ENCODE data around the gene DLGAP1. TPM values are rescaled to one million over a fixed set of nuclear protein-coding genes. Genes with fewer than 3 reads are reported as not detected.

Gene DLGAP1
- total RNA-seq, 1 donor from 2014 or later: 0.05 TPM

DNA sequence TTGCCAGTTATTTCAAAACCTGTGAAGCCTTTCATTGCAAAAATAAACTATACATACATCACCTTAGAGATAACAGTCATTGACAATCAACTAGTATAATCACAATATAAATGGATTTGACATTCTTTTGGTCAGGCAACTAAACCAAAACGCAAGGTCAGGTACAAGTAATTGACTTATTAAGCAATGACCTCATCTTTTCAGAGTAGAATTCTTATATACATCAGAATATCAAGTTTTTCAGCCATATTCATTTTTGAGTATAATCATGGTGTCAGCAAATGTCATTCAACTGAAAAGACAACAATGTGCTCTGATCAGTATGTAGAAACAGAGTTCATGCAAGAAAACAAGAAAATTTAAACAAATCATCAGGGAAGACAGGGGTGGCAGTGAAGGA, 796.6 kb downstream of the DLGAP1 start:
- Mint-ChIP-seq H3K36me3 (ENCODE audit: unreplicated experiment) (no peaks in the 10 kb centered on the region), H3K27ac (ENCODE audit: unreplicated experiment) (no peak overlapping the region), H3K4me3 (ENCODE audit: unreplicated experiment) (no peak overlapping the region), H3K4me1 (ENCODE audit: unreplicated experiment) (peaks cover 16% of the 10 kb centered on the region), H3K9me3 (ENCODE audit: unreplicated experiment) (no peaks in the 10 kb centered on the region), H3K27me3 (ENCODE audit: unreplicated experiment) (no peaks in the 10 kb centered on the region)
- TF ChIP-seq, protein P1, sequence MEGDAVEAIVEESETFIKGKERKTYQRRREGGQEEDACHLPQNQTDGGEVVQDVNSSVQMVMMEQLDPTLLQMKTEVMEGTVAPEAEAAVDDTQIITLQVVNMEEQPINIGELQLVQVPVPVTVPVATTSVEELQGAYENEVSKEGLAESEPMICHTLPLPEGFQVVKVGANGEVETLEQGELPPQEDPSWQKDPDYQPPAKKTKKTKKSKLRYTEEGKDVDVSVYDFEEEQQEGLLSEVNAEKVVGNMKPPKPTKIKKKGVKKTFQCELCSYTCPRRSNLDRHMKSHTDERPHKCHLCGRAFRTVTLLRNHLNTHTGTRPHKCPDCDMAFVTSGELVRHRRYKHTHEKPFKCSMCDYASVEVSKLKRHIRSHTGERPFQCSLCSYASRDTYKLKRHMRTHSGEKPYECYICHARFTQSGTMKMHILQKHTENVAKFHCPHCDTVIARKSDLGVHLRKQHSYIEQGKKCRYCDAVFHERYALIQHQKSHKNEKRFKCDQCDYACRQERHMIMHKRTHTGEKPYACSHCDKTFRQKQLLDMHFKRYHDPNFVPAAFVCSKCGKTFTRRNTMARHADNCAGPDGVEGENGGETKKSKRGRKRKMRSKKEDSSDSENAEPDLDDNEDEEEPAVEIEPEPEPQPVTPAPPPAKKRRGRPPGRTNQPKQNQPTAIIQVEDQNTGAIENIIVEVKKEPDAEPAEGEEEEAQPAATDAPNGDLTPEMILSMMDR (IDR thresholded peaks at IDR 0.05): no peak
- DNase-seq (ENCODE audit: extremely low spot score, unreplicated experiment): no peak

DNA sequence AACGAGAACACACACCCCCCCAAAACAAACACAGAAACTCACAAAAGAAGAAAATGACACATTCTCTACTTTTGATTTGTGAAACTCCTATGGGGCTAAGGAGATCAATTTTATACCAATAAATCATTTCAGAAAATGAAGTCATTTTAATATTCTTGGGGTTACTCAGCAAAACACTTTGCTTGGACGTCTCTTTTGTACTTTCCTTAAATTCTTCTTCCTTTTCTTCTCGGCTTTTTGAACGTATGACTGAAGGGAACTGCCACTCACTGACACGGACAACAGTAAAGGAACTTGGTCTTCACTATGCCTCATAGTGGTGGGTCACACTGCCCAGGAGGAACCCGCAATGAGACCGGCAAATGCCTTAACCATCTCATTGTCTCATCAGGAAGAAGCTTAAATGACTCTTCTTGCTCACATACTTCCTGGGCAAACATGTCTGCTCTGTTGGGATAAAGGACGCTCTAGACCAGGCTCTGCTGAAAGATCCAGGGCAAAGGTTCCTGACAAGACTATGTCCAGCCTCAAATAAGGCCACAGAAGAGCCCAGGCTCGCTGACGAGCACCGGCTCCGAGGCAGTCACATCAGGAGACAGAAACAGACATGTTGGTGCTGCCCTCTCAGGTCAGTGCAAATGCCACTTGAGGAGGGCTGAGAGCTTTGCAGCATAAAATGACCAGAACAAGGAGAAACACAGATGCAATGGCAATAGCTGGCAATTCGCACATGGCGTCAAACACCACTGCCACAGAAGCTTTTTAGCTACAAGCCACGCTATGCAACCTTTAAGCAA, 799.7 kb downstream of the DLGAP1 start:
- Mint-ChIP-seq H3K4me3 (ENCODE audit: unreplicated experiment) (no peak overlapping the region), H3K9me3 (ENCODE audit: unreplicated experiment) (no peaks in the 10 kb centered on the region), H3K27ac (ENCODE audit: unreplicated experiment) (no peak overlapping the region), H3K4me1 (ENCODE audit: unreplicated experiment) (peaks cover 31% of the 10 kb centered on the region), H3K27me3 (ENCODE audit: unreplicated experiment) (no peaks in the 10 kb centered on the region), H3K36me3 (ENCODE audit: unreplicated experiment) (no peaks in the 10 kb centered on the region)
- TF ChIP-seq, protein P1 (IDR thresholded peaks at IDR 0.05): no peak
- no peak for DNase-seq (ENCODE audit: extremely low spot score, unreplicated experiment)

DNA sequence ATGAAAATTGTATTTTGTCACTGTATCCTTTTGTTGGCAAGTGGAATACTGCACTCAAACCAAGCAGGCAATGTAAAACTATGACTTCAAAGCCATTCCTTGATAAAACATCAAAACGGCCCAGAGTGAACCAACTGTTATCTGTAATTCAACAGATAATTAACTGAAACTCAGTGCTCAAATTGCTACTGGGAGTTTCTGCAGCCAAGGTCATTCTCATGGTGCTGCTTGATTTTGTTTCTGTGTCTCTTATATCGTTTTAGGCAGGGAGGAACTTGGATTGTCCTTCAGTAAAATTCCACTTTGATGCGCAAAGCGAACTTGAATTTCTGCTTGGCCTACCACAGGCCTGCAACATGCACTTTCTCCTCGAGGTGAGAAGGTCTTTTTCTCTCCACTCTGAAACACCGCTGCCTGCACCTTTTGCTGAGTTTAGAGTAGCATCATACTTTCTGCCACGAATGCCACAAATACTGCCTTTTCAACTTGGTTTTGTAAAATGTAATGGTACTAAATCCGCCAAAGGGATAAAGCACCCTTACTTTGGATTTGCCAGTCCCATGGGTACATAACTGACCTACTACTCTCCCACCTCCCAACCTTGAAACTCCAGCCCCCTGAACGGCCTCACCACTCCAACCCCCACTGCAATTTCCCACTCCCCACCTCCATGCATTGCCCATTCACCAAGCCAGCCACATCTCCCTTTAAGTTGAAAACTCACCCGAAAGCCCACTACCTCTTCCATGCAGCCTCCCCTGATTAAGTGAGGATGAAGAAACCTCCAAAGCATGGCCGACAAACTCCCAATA, 800.5 kb downstream of the DLGAP1 start:
- Mint-ChIP-seq H3K27me3 (ENCODE audit: unreplicated experiment) (no peaks in the 10 kb centered on the region), H3K36me3 (ENCODE audit: unreplicated experiment) (no peaks in the 10 kb centered on the region), H3K4me1 (ENCODE audit: unreplicated experiment) (peaks cover 39% of the 10 kb centered on the region), H3K4me3 (ENCODE audit: unreplicated experiment) (no peak overlapping the region), H3K9me3 (ENCODE audit: unreplicated experiment) (no peaks in the 10 kb centered on the region), H3K27ac (ENCODE audit: unreplicated experiment) (peak overlapping the region; percentile 62)
- DNase-seq (ENCODE audit: extremely low spot score, unreplicated experiment): no peak
- TF ChIP-seq, protein P1 (IDR thresholded peaks at IDR 0.05): no peak

DNA sequence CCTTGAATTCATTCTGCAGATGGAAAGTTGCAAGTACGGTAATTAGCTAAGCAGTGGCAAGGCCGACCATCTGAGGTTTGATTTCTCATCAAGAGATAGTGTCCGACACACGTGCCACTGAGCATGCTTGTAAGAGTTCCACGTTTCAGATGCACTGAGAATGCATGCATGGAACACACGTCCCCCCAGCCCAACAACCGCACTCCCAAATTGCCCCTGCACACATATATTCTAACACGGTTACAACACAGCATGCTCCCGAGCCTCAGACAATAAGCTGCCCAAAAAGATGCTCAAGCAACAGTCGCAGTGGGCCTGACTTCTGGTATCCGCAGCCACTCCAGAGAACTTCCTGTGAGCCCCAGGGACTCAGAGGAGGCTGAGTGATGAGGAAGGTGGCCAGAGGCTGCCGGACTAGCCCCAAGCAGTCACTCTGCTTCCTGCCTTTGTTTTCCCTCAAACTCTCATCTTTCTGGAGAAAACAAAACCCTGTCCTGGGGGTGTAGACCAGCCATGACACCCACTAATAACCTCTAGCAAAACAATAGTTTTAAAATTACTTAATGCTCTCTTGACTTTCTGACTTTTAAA, 801.2 kb downstream of the DLGAP1 start:
- Mint-ChIP-seq H3K4me1 (ENCODE audit: unreplicated experiment) (peaks cover 43% of the 10 kb centered on the region), H3K27ac (ENCODE audit: unreplicated experiment) (peak overlapping the region; percentile 62), H3K36me3 (ENCODE audit: unreplicated experiment) (no peaks in the 10 kb centered on the region), H3K4me3 (ENCODE audit: unreplicated experiment) (no peak overlapping the region), H3K27me3 (ENCODE audit: unreplicated experiment) (no peaks in the 10 kb centered on the region), H3K9me3 (ENCODE audit: unreplicated experiment) (no peaks in the 10 kb centered on the region)
- TF ChIP-seq, protein P1 (IDR thresholded peaks at IDR 0.05): no peak
- no peak for DNase-seq (ENCODE audit: extremely low spot score, unreplicated experiment)
